HUES6 (cell line): ENCODE data around the gene DES.

Source experiments
- H3K27ac ChIP-seq: 2 replicates; pipeline ENCODE4 v1.7.0; 2013; ENCODE audit warnings: low read depth, mild to moderate bottlenecking, low read length, inconsistent platforms
- H3K27me3 ChIP-seq: 2 replicates; pipeline ENCODE4 v1.6.1; 2013; ENCODE audit warnings: low read length; ENCODE audit not compliant: control insufficient read depth, insufficient read depth
- H3K36me3 ChIP-seq: 2 replicates; pipeline ENCODE4 v1.6.1; 2013; ENCODE audit warnings: low read length; ENCODE audit not compliant: control insufficient read depth, insufficient read depth
- H3K4me1 ChIP-seq: 2 replicates; pipeline ENCODE4 v1.6.1; 2013; ENCODE audit warnings: low read length; ENCODE audit not compliant: control insufficient read depth, insufficient read depth
- H3K4me3 ChIP-seq: 2 replicates; pipeline ENCODE4 v1.5.1; 2013; ENCODE audit warnings: low read depth, low read length
- H3K9ac ChIP-seq: one replicate; pipeline ENCODE4 v1.6.1; 2013; ENCODE audit warnings: mild to moderate bottlenecking, low read length
- H3K9me3 ChIP-seq: 2 replicates; pipeline ENCODE4 v1.6.1; 2013; ENCODE audit warnings: low read depth, low read length; ENCODE audit not compliant: control insufficient read depth, insufficient read depth

Gene DES

GRCh38 chr2:219449609-219450008 is 31.4 kb downstream of the DES start:
- Histone ChIP-seq H3K27ac (no peak overlapping the region), H3K4me3 (no peak overlapping the region), H3K9ac (no peak overlapping the region), H3K9me3 (no peaks in the 10 kb centered on the region), H3K27me3 (peaks cover 25% of the 10 kb centered on the region; the same call in 1 of the 2 replicates), H3K36me3 (peaks cover 14% of the 10 kb centered on the region), H3K4me1 (peaks cover 37% of the 10 kb centered on the region)

- no peaks in the 10 kb centered on the region for H3K9me3 ChIP-seq
- H3K27ac ChIP-seq, result no peak overlapping the region
- peaks cover 27% of the 10 kb centered on the region for H3K4me1 ChIP-seq
- no peak overlapping the region for H3K4me3 ChIP-seq
- H3K36me3 ChIP-seq, result peaks cover 14% of the 10 kb centered on the region
- H3K9ac ChIP-seq, result no peak overlapping the region
- peaks cover 25% of the 10 kb centered on the region; the same call in 1 of the 2 replicates for H3K27me3 ChIP-seq
Measured at GRCh38 chr2:219451661-219452360, 33.6 kb downstream of the DES start.

- no peak overlapping the region for H3K4me3 ChIP-seq
- peaks cover 20% of the 10 kb centered on the region; the same call in 1 of the 2 replicates for H3K27me3 ChIP-seq
- H3K4me1 ChIP-seq, result peaks cover 30% of the 10 kb centered on the region
- H3K9ac ChIP-seq, result no peak overlapping the region
- no peaks in the 10 kb centered on the region for H3K9me3 ChIP-seq
- H3K27ac ChIP-seq, result no peak overlapping the region
- H3K36me3 ChIP-seq, result peaks cover 14% of the 10 kb centered on the region
Measured at GRCh38 chr2:219452361-219453317, 34.5 kb downstream of the DES start.

GRCh38 chr2:219453671-219454590 is 35.8 kb downstream of the DES start:
- Histone ChIP-seq H3K4me3 (no peak overlapping the region), H3K27me3 (peaks cover 10% of the 10 kb centered on the region; the same call in 1 of the 2 replicates), H3K4me1 (peaks cover 34% of the 10 kb centered on the region), H3K9me3 (no peaks in the 10 kb centered on the region), H3K9ac (peak overlapping the region; percentile 2), H3K27ac (no peak overlapping the region), H3K36me3 (peaks cover 14% of the 10 kb centered on the region)

GRCh38 chr2:219455581-219455980 is 37.4 kb downstream of the DES start:
- Histone ChIP-seq H3K27me3 (no peaks in the 10 kb centered on the region), H3K36me3 (peaks cover 3% of the 10 kb centered on the region), H3K9me3 (no peaks in the 10 kb centered on the region), H3K9ac (no peak overlapping the region), H3K4me3 (no peak overlapping the region), H3K27ac (no peak overlapping the region), H3K4me1 (peaks cover 46% of the 10 kb centered on the region)

- Histone ChIP-seq H3K27ac (no peak overlapping the region), H3K4me3 (no peak overlapping the region), H3K9ac (no peak overlapping the region), H3K36me3 (peaks cover 7% of the 10 kb centered on the region), H3K9me3 (no peaks in the 10 kb centered on the region), H3K27me3 (no peaks in the 10 kb centered on the region), H3K4me1 (peaks cover 54% of the 10 kb centered on the region)
Measured at GRCh38 chr2:219457784-219458369, 39.7 kb downstream of the DES start.

- H3K27me3 ChIP-seq, result no peaks in the 10 kb centered on the region
- H3K27ac ChIP-seq, result no peak overlapping the region
- no peak overlapping the region for H3K4me3 ChIP-seq
- H3K36me3 ChIP-seq, result peaks cover 7% of the 10 kb centered on the region
- no peaks in the 10 kb centered on the region for H3K9me3 ChIP-seq
- no peak overlapping the region for H3K9ac ChIP-seq
- H3K4me1 ChIP-seq, result peaks cover 43% of the 10 kb centered on the region
Measured at GRCh38 chr2:219458996-219459395, 40.8 kb downstream of the DES start.

GRCh38 chr2:219459460-219460311 is 41.5 kb downstream of the DES start:
- peak overlapping the region; percentile 14; the same call in 1 of the 2 replicates for H3K4me3 ChIP-seq
- H3K27ac ChIP-seq, result no peak overlapping the region

GRCh38 chr2:219460424-219460926 is 42.3 kb downstream of the DES start:
- Histone ChIP-seq H3K9ac (peak overlapping the region; percentile 2), H3K4me3 (peak overlapping the region; percentile 14; the same call in 1 of the 2 replicates), H3K27ac (no peak overlapping the region), H3K27me3 (no peaks in the 10 kb centered on the region), H3K36me3 (peaks cover 11% of the 10 kb centered on the region), H3K4me1 (peaks cover 39% of the 10 kb centered on the region), H3K9me3 (no peaks in the 10 kb centered on the region)

More at GRCh38 chr2:219459460-219460311, 41.5 kb downstream of the DES start:
- Histone ChIP-seq H3K4me1 (peaks cover 39% of the 10 kb centered on the region), H3K9ac (peak overlapping the region; percentile 2), H3K36me3 (peaks cover 7% of the 10 kb centered on the region), H3K27me3 (no peaks in the 10 kb centered on the region), H3K9me3 (no peaks in the 10 kb centered on the region)
